Heart left ventricle (tissue), 13 donors: ENCODE results near the gene GCG.

Experiments
- CTCF ChIP-seq, 12 donors: fragments of 200-600 bp; sonication (generic) in 4 of 12; IDR thresholded peaks; one replicate each; pipeline versions ENCODE4 v1.5.0 to v1.8.0; 2018 to 2022; ENCODE audit warnings: antibody characterized with exemption in 12 of 12, mild to moderate bottlenecking in 5 of 12
- POLR2A ChIP-seq, 2 donors: fragments of 450-650 bp; IDR thresholded peaks; one replicate each; pipeline ENCODE4 v1.6.1; 2017; ENCODE audit warnings: antibody characterized with exemption in 2 of 2, mild to moderate bottlenecking in 2 of 2, moderate library complexity in 2 of 2
- donor health status: ischemic (EF 13 %, LVEDD 7.1; RV severe dilation, severe dysfunction).
- donor health status: DM: no; HTN: yes; CAD: no.
- donor health status: DM: no; HTN: no; CAD: no.
- donor health status: ischemic (EF 25% LVEDD 6.9; RV normal size, moderate dysfunction).
- donor health status: ischemic (EF 25% LVEDD 5.7; RV mildly dilated, moderate dysfunction).
- donor health status: ischemic (EF 35%, LVEDD 5.7; RV mildly dilated, moderate dysfunction).
- donor health status: nonischemic (EF 11% LVEDD 7.7; RV severe dilation, severe dysfunction).
- donor health status: DM: yes; HTN: yes; CAD: no.
- donor health status: PGD.
- donor health status: ischemic (EF 29% LVEDD 5.4; RV normal size, mild dysfunction).
- donor health status: nonischemic (EF 23%, LVEDD 6.1; RV moderate dilation, normal function).

DNA sequence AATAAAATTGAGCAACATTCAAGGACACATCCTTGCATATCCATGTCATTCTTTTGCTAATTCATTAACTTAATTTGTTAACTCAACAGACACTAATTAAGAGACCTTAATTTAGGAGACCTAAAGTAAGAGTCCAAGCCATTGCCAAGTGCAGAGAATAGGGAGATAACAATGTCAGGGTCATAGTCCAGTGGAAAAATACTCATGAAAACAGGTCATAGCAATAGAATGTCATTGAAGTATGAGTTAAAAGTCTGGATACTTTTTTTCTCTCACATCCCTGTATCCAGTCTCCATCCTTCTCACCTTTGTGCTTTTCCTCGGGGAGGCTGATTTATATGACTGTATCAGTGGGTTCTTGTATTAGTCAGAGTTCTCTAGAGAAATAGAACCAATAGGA is 51.5 kb downstream of the GCG start:
- TF ChIP-seq CTCF (IDR thresholded peaks at IDR 0.05) (no peak), POLR2A (IDR thresholded peaks at IDR 0.05) (no peak)
